ENCODE results near the gene BRINP2.

The BRINP2 gene

GRCh38 chr1:177329871-177330270 lies 159.1 kb downstream of the BRINP2 start:
- no peak overlapping the region for H3K14ac ChIP-seq (ENCODE audit: low read length in 2 of 2)
- H3K27me3 ChIP-seq (ENCODE audit: control insufficient read depth in 1 of 2, insufficient read depth in 1 of 2, low read length in 2 of 2) = peaks cover 6% of the 10 kb centered on the region in 2 experiments
- H2AFZ ChIP-seq (ENCODE audit: low read depth, low read length) = no peak overlapping the region
- H3K79me1 ChIP-seq (replicated peaks; ENCODE audit: low read length, poor library complexity, severe bottlenecking) = no peaks in the 10 kb centered on the region
- DNase-seq = no peak
- no peak overlapping the region for H3K23ac ChIP-seq (ENCODE audit: low read length in 2 of 2)
- no peak overlapping the region for H3K27ac ChIP-seq (ENCODE audit: low read length, poor library complexity, severe bottlenecking)
- 91% methylated on average over 1 of the region's 2 CpGs for WGBS
- no peak overlapping the region for H2AK5ac ChIP-seq (ENCODE audit: low read length, severe bottlenecking)
- H3K4ac ChIP-seq (ENCODE audit: low read depth in 1 of 2, low read length in 2 of 2) = no peak overlapping the region
- no peaks in the 10 kb centered on the region for H3K36me3 ChIP-seq (ENCODE audit: control insufficient read depth in 1 of 2, insufficient read depth in 2 of 2, low read depth in 1 of 2, low read length in 2 of 2)
- H2BK120ac ChIP-seq (ENCODE audit: low read depth, low read length) = no peak overlapping the region
- H3K9me3 ChIP-seq (ENCODE audit: control insufficient read depth, low read length) = no peaks in the 10 kb centered on the region
- H4K8ac ChIP-seq (ENCODE audit: low read length) = no peak overlapping the region
- H3K4me3 ChIP-seq (ENCODE audit: insufficient read depth in 1 of 2, low read depth in 1 of 2, low read length in 2 of 2) = no peak overlapping the region
- no peak overlapping the region for H4K91ac ChIP-seq (ENCODE audit: low read length)
- no peak overlapping the region for H3K4me2 ChIP-seq (ENCODE audit: low read length, poor library complexity, severe bottlenecking)
- no peak overlapping the region for H2BK5ac ChIP-seq (ENCODE audit: low read depth, low read length, poor library complexity, severe bottlenecking)
- no peaks in the 10 kb centered on the region for H3K4me1 ChIP-seq (ENCODE audit: control insufficient read depth, insufficient read depth, low read depth, low read length)
- no peak overlapping the region for H3K9ac ChIP-seq (ENCODE audit: low read length)
- H2BK15ac ChIP-seq (ENCODE audit: low read depth, poor library complexity, severe bottlenecking) = no peak overlapping the region
- H3K18ac ChIP-seq (ENCODE audit: low read depth in 1 of 2, low read length in 2 of 2) = no peak overlapping the region
- no peak overlapping the region for H2BK12ac ChIP-seq (ENCODE audit: low read length in 2 of 2)

All from mesenchymal stem cell (in vitro differentiated cells and primary cell).